Upper lobe of left lung (tissue), 6 donors: Measurements from ENCODE around the gene FETUB. TPM values are rescaled to one million over a fixed set of nuclear protein-coding genes. Genes with fewer than 3 reads are reported as not detected.

Experiments
- ATAC-seq, 2 donors: fragments of 200-7000 bp; cut with Tn5 transposase; one replicate each; pipeline ENCODE4 v1.9.1; 2022; ENCODE audit warnings: mild to moderate bottlenecking in 2 of 2, moderate library complexity in 2 of 2; ENCODE audit not compliant: low FRiP score in 2 of 2
- DNase-seq, 2 donors: peaks; one replicate each; pipeline ENCODE4 v3.0.0-alpha.2; 2019 to 2020
- H3K27ac ChIP-seq, 4 donors: fragments of 200-600 bp; sonication (generic); one replicate each; pipeline ENCODE4 v1.5.1; 2016 to 2019
- H3K27me3 ChIP-seq, 4 donors: fragments of 200-600 bp; sonication (generic); one replicate each; pipeline ENCODE4 v1.5.1; 2017 to 2019
- H3K36me3 ChIP-seq, 4 donors: fragments of 200-600 bp; sonication (generic); one replicate each; pipeline ENCODE4 v1.5.1; 2016 to 2019
- H3K4me1 ChIP-seq, 4 donors: fragments of 200-600 bp; sonication (generic); one replicate each; pipeline ENCODE4 v1.5.1; 2018 to 2019
- H3K4me3 ChIP-seq, 4 donors: fragments of 200-600 bp; sonication (generic); one replicate each; pipeline ENCODE4 v1.5.1; 2017 to 2019; ENCODE audit warnings: mild to moderate bottlenecking in 2 of 4, moderate library complexity in 1 of 4
- H3K9me3 ChIP-seq, 4 donors: fragments of 200-600 bp; sonication (generic); one replicate each; pipeline ENCODE4 v1.5.1; 2018 to 2019
- CTCF ChIP-seq, 6 experiments: fragments of 450-650 bp in 4 of 6; fragments of 200-600 bp in 2 of 6; sonication (generic) in 2 of 6; IDR thresholded peaks; one replicate each; pipeline ENCODE4 v1.5.1; 2016 to 2019; ENCODE audit warnings: antibody characterized with exemption in 6 of 6
- EP300 ChIP-seq, 4 donors: sonication (generic); formaldehyde crosslinking; IDR thresholded peaks; one replicate each; pipeline ENCODE4 v1.5.1; 2017; ENCODE audit warnings: antibody characterized with exemption in 4 of 4, control low read depth in 2 of 4
- POLR2A ChIP-seq, 4 donors: fragments of 450-650 bp; IDR thresholded peaks; one replicate each; pipeline ENCODE4 v1.5.1; 2016 to 2017; ENCODE audit warnings: antibody characterized with exemption in 4 of 4, mild to moderate bottlenecking in 2 of 4
- POLR2AphosphoS5 ChIP-seq, 2 donors: sonication (generic); formaldehyde crosslinking; IDR thresholded peaks; one replicate each; pipeline ENCODE4 v1.5.1; 2017; ENCODE audit warnings: antibody characterized with exemption in 2 of 2
- WGBS, 2 donors: methylation state at CpG; one replicate each; pipeline ENCODE4 v1.1.5; 2017 to 2018; 5-methylcytosine and 5-hydroxymethylcytosine counted together
- total RNA-seq, 6 donors: library from RNA; depleted of rRNA in 4 of 6; stranded (reverse); fragments of >200 nt in 4 of 6; gene quantifications; one replicate each; pipeline versions ENCODE4 v1.1.0 to v1.2.1, GENCODE V29; 2016 to 2021
- donor health status: DM: no; HTN: no; CAD: no; lungs with moderate emphysema.
- donor health status: DM: no; HTN: yes; CAD: no; lungs with severe emphysema.

FETUB gene
- total RNA-seq, 6 donors from 2014 or later = not detected

GRCh38 chr3:186612721-186613636 lies 27.2 kb upstream of the FETUB start, which contains the start of gene AHSG:
Gene AHSG, plus strand, starts transcription at chr3:186613060. Its CDS starts 82 bp downstream, at chr3:186613142.
- Histone ChIP-seq H3K27me3 (no peaks in the 10 kb centered on the region), H3K27ac (no peak within 1 kb of the TSS), H3K9me3 (no peaks in the 10 kb centered on the region), H3K4me1 (peaks cover 7 to 10% (median 8%) of the 10 kb centered on the region in 4 donors), H3K36me3 (no peaks in the 10 kb centered on the region), H3K4me3 (no peak within 1 kb of the TSS)
- ATAC-seq (no peak), DNase-seq (peak in 1 of 2 donors; percentile 23)
- no peak for TF ChIP-seq CTCF (IDR thresholded peaks at IDR 0.05)
- no peak for TF ChIP-seq POLR2AphosphoS5 (IDR thresholded peaks at IDR 0.05)
- TF ChIP-seq POLR2A (IDR thresholded peaks at IDR 0.05) = no peak
- TF ChIP-seq EP300 (IDR thresholded peaks at IDR 0.05) = no peak
- WGBS, 2 donors = 88 to 90% methylated on average over 7 of the region's 7 CpGs

GRCh38 chr3:186613637-186614265 lies 26.4 kb upstream of the FETUB start:
- ATAC-seq = no peak
- H3K27ac ChIP-seq = no peak overlapping the region
- no peak for DNase-seq
- H3K27me3 ChIP-seq = no peaks in the 10 kb centered on the region
- TF ChIP-seq EP300 (IDR thresholded peaks at IDR 0.05) (no peak), POLR2A (IDR thresholded peaks at IDR 0.05) (no peak), POLR2AphosphoS5 (IDR thresholded peaks at IDR 0.05) (no peak), CTCF (IDR thresholded peaks at IDR 0.05) (no peak)
- no peak overlapping the region for H3K4me3 ChIP-seq
- 47 to 50% methylated on average over 4 of the region's 4 CpGs for WGBS, 2 donors
- no peaks in the 10 kb centered on the region for H3K36me3 ChIP-seq
- no peaks in the 10 kb centered on the region for H3K9me3 ChIP-seq
- H3K4me1 ChIP-seq = peaks cover 7 to 10% (median 8%) of the 10 kb centered on the region in 4 donors

- peaks cover 7 to 10% (median 8%) of the 10 kb centered on the region in 4 donors for H3K4me1 ChIP-seq
- 26 to 47% methylated on average over 6 of the region's 6 CpGs for WGBS, 2 donors
- no peak overlapping the region for H3K4me3 ChIP-seq
- H3K27ac ChIP-seq = no peak overlapping the region
- TF ChIP-seq POLR2A (IDR thresholded peaks at IDR 0.05) = no peak
- TF ChIP-seq EP300 (IDR thresholded peaks at IDR 0.05) = no peak
- no peak for TF ChIP-seq POLR2AphosphoS5 (IDR thresholded peaks at IDR 0.05)
- no peak for TF ChIP-seq CTCF (IDR thresholded peaks at IDR 0.05)
- no peaks in the 10 kb centered on the region for H3K9me3 ChIP-seq
- no peaks in the 10 kb centered on the region for H3K36me3 ChIP-seq
- DNase-seq (no peak), ATAC-seq (no peak)
- H3K27me3 ChIP-seq = no peaks in the 10 kb centered on the region
Observed at GRCh38 chr3:186614266-186614596, 26.0 kb upstream of the FETUB start.

DNA sequence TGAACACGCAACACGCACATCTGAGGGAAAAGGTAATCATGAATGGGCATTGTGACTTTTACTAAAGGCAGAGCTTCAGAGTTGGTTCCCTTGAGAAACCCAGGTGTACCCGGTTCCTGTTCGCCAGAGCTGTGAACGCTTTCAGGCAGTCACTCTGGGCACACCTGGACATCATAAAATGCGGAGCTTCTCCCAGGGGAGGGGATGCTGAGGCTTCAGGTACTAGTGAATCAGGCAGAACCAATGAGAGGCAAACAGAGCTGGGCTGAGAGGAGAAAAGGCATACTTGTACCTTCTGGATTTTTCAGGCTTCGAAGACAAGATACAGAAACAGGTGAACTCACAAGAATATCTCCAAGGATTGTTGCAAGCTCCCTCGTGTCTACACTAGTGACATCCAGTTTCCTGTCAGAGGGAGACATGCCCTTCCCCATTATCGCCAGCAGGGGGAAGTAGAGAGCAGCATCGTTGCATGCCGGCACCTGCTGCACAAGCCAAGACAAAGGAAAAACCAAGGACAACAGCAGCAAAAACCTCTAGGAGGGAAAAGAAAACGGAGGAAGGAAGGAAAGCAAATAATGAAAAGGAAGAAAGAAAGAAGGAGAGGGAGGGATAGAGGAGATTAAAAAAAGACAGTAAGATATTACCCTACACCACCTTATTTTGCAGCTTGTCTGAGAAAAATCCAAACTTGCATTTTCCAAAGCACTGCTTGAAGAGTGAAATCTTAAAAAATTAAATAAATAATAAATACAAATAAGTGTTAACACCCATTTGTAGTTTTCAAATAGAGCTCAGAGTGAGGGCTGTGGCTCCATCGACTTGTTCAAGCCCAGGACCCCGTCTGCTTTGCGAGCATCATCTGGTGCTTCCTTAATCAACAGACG lies 25.4 kb upstream of the FETUB start:
- WGBS, 2 donors = 34 to 35% methylated on average over 16 of the region's 16 CpGs
- DNase-seq (peak in 1 of 2 donors; percentile 74), ATAC-seq (peak; percentile 76 to 87)
- Histone ChIP-seq H3K4me1 (peaks cover 7 to 10% (median 8%) of the 10 kb centered on the region in 4 donors), H3K27me3 (no peaks in the 10 kb centered on the region), H3K4me3 (no peak overlapping the region), H3K9me3 (no peaks in the 10 kb centered on the region), H3K27ac (no peak overlapping the region), H3K36me3 (no peaks in the 10 kb centered on the region)
- TF ChIP-seq CTCF (IDR thresholded peaks at IDR 0.05) (peak; percentile 80 to 99 (median 90)), POLR2AphosphoS5 (IDR thresholded peaks at IDR 0.05) (no peak), POLR2A (IDR thresholded peaks at IDR 0.05) (no peak), EP300 (IDR thresholded peaks at IDR 0.05) (no peak)
